Measurements from ENCODE around the gene ACAA2. TPM values are rescaled to one million over a fixed set of nuclear protein-coding genes. Genes with fewer than 3 reads are reported as not detected.
A peak's percentile ranks its signal among the peaks of the same experiment; 100 is the strongest.

Gene ACAA2
- total RNA-seq (ENCODE audit: low replicate concordance): 70.9 and 91.9 TPM in 2 replicates

- Histone ChIP-seq H3K4me2 (peak within 1 kb of the TSS; percentile 89), H4K20me1 (ENCODE audit: low read depth) (no peaks in the 10 kb centered on the region), H3K4me3 (peak within 1 kb of the TSS; percentile 72), H3K79me2 (ENCODE audit: low read depth) (peaks cover 38% of the 10 kb centered on the region), H3F3A (ENCODE audit: low read depth) (peaks cover 19% of the 10 kb centered on the region), H3K27me3 (no peaks in the 10 kb centered on the region), H2AFZ (replicated peaks) (peak within 1 kb of the TSS; percentile 71), H3K4me1 (peaks cover 13% of the 10 kb centered on the region), H3K9ac (no peak within 1 kb of the TSS), H3K27ac (no peak within 1 kb of the TSS), H3K9me3 (ENCODE audit: low read depth) (peaks cover 5% of the 10 kb centered on the region), H3K36me3 (peaks cover 7% of the 10 kb centered on the region)
- TF ChIP-seq CTCF (IDR thresholded peaks at IDR 0.05): no peak
- TF ChIP-seq EZH2 (IDR thresholded peaks at IDR 0.05): no peak
- TF ChIP-seq EZH2phosphoT487 (IDR thresholded peaks at IDR 0.05): no peak
- peak; percentile 80 for DNase-seq (ENCODE audit: low spot score)
- Mint-ChIP-seq H3K4me3 (peak within 1 kb of the TSS; percentile 96), H3K36me3 (peaks cover 31% of the 10 kb centered on the region), H3K27me3 (ENCODE audit: insufficient read depth, low read depth) (peaks cover 2% of the 10 kb centered on the region), H3K27ac (peak within 1 kb of the TSS; percentile 98), H3K9me3 (peaks cover 21% of the 10 kb centered on the region), H3K4me1 (peaks cover 25% of the 10 kb centered on the region)
These were observed at the start of gene ACAA2 for GRCh38 chr18:49813319-49814146. Gene ACAA2 (minus strand): TSS chr18:49813533. CDS start chr18:49813484, 49 bp downstream.

GRCh38 chr18:49862656-49863385, 49.5 kb upstream of the ACAA2 start:
- Histone ChIP-seq H3K79me2 (ENCODE audit: low read depth) (no peaks in the 10 kb centered on the region), H3K27me3 (no peaks in the 10 kb centered on the region), H3K4me3 (no peak overlapping the region), H3K36me3 (no peaks in the 10 kb centered on the region), H3K27ac (no peak overlapping the region), H2AFZ (replicated peaks) (no peak overlapping the region), H3K4me1 (peaks cover 8% of the 10 kb centered on the region), H4K20me1 (ENCODE audit: low read depth) (no peaks in the 10 kb centered on the region), H3K9me3 (ENCODE audit: low read depth) (no peaks in the 10 kb centered on the region), H3K9ac (no peak overlapping the region), H3F3A (ENCODE audit: low read depth) (no peaks in the 10 kb centered on the region), H3K4me2 (no peak overlapping the region)
- TF ChIP-seq EZH2 (IDR thresholded peaks at IDR 0.05) (no peak), EZH2phosphoT487 (IDR thresholded peaks at IDR 0.05) (no peak), CTCF (IDR thresholded peaks at IDR 0.05) (no peak)
- peaks cover 2% of the 10 kb centered on the region for H3K27me3 Mint-ChIP-seq (ENCODE audit: insufficient read depth, low read depth)
- H3K9me3 Mint-ChIP-seq: no peaks in the 10 kb centered on the region
- DNase-seq (ENCODE audit: low spot score): no peak
- no peaks in the 10 kb centered on the region for H3K36me3 Mint-ChIP-seq
- H3K4me3 Mint-ChIP-seq: no peak overlapping the region
- no peak overlapping the region for H3K27ac Mint-ChIP-seq
- H3K4me1 Mint-ChIP-seq: peaks cover 28% of the 10 kb centered on the region

GRCh38 chr18:49861659-49862058, 48.3 kb upstream of the ACAA2 start:
- Histone ChIP-seq H3K79me2 (ENCODE audit: low read depth) (no peaks in the 10 kb centered on the region), H3K4me3 (no peak overlapping the region), H3K9ac (no peak overlapping the region), H3K27ac (no peak overlapping the region), H4K20me1 (ENCODE audit: low read depth) (no peaks in the 10 kb centered on the region), H3K36me3 (no peaks in the 10 kb centered on the region), H3F3A (ENCODE audit: low read depth) (no peaks in the 10 kb centered on the region), H3K4me2 (no peak overlapping the region), H3K27me3 (no peaks in the 10 kb centered on the region), H3K9me3 (ENCODE audit: low read depth) (no peaks in the 10 kb centered on the region), H3K4me1 (peaks cover 8% of the 10 kb centered on the region), H2AFZ (replicated peaks) (no peak overlapping the region)
- Mint-ChIP-seq H3K4me3 (no peak overlapping the region), H3K36me3 (no peaks in the 10 kb centered on the region), H3K27me3 (ENCODE audit: insufficient read depth, low read depth) (peaks cover 5% of the 10 kb centered on the region), H3K9me3 (no peaks in the 10 kb centered on the region), H3K4me1 (peaks cover 28% of the 10 kb centered on the region), H3K27ac (no peak overlapping the region)
- TF ChIP-seq CTCF (IDR thresholded peaks at IDR 0.05) (peak; percentile 55), EZH2 (IDR thresholded peaks at IDR 0.05) (no peak), EZH2phosphoT487 (IDR thresholded peaks at IDR 0.05) (no peak)
- DNase-seq (ENCODE audit: low spot score): peak; percentile 16

Data from neural progenitor cell (in vitro differentiated cells).